ENCODE data around the gene TMEM120A. TPM values are rescaled to one million over a fixed set of nuclear protein-coding genes. Genes with fewer than 3 reads are reported as not detected.

Gene TMEM120A
- total and polyA plus RNA-seq, 10 of the 15 experiments (the other 5 are each of a cell fraction or from before 2014, with no cell fraction given) = 0.43 to 86.6 (median 18.5) TPM

- H3K9ac ChIP-seq (ENCODE audit: control insufficient read depth, insufficient read depth, low read length) = no peak overlapping the region
- no TSS peak for BruUV-seq (replicated peaks)
- ChIA-PET CTCF (interaction anchor here (2.8 kb wide), 1 partner anchor 9 kb away, joined by 21 read pairs; no protein-coding TSS in a partner anchor), SMC1A (ENCODE audit: uncharacterized antibody, unreplicated experiment) (interaction anchor here (0.6 kb wide), 1 partner anchor 147 kb away, joined by 4 read pairs; no protein-coding TSS in a partner anchor), RAD21 (ENCODE audit: unreplicated experiment) (interaction anchor here (4.4 kb wide), 1 partner anchor 9 kb away, joined by 21 read pairs; no protein-coding TSS in a partner anchor), POLR2A (interaction anchor here (0.5 kb wide), 1 partner anchor 968 kb away, joined by 5 read pairs; no protein-coding TSS in a partner anchor)
- no peaks in the 10 kb centered on the region for H3K79me2 ChIP-seq (ENCODE audit: control insufficient read depth, insufficient read depth, low read length)
- intact Hi-C loops (cut with micrococcal nuclease; ENCODE audit: unreplicated experiment) (loop anchor here (10.0 kb wide), 1 partner anchor 237 kb away; the partner anchor contains the start of gene CCL26), in situ Hi-C loops (cut with MboI) (no loop called here)
- ATAC-seq = no peak
- no peak overlapping the region for H2AFZ ChIP-seq (ENCODE audit: control insufficient read depth, low read depth, low read length)
- DNase-seq (ENCODE audit: low read depth, low spot score) = no peak
- FAIRE-seq = no peak
- H3K4me3 ChIP-seq = no peak overlapping the region
- peaks cover 19% of the 10 kb centered on the region for H3K4me1 ChIP-seq (ENCODE audit: control insufficient read depth, insufficient read depth, low read length)
- no peaks in the 10 kb centered on the region for H3K27me3 ChIP-seq (replicated peaks in 1 of 2; ENCODE audit: control insufficient read depth in 2 of 2, insufficient read depth in 2 of 2, low read length in 1 of 2)
- H3K27ac ChIP-seq (ENCODE audit: control insufficient read depth, insufficient read depth) = no peak overlapping the region
- WGBS (ENCODE audit: insufficient coverage, insufficient replicate concordance, low lambda C conversion rate, missing lambda C conversion rate) = 89% methylated on average over 8 of the region's 8 CpGs
- no peaks in the 10 kb centered on the region for H4K20me1 ChIP-seq (ENCODE audit: control insufficient read depth, insufficient read depth)
- H3K9me3 ChIP-seq (replicated peaks; ENCODE audit: control insufficient read depth, insufficient read depth, low read length) = no peaks in the 10 kb centered on the region
- peaks cover 0 to under 1% of the 10 kb centered on the region in 2 experiments; a peak in 2 of 4 replicates for H3K36me3 ChIP-seq (ENCODE audit: control insufficient read depth in 2 of 2, insufficient read depth in 2 of 2, low read length in 1 of 2)
- no peak for TF ChIP-seq RBBP5 (conservative IDR thresholded peaks at IDR 0.05)
- TF ChIP-seq MEF2A (IDR thresholded peaks at IDR 0.05; ENCODE audit: insufficient read depth, low read depth, low read length) = no peak
- no peak overlapping the region for H3K4me2 ChIP-seq (ENCODE audit: control insufficient read depth, insufficient read depth)
Measured at GRCh38 chr7:76011442-76011861, 17.1 kb upstream of the TMEM120A start.

GRCh38 chr7:76009672-76010600 is 15.5 kb upstream of the TMEM120A start:
- ChIA-PET CTCF (interaction anchor here (0.8 to 2.8 kb wide), 4 partner anchors 10 to 145 kb away, joined by 3 to 21 read pairs (median 14); no protein-coding TSS in a partner anchor), SMC1A (ENCODE audit: uncharacterized antibody, unreplicated experiment) (interaction anchor here (0.8 to 1.9 kb wide), 2 partner anchors 11 to 94 kb away, joined by 3 to 12 read pairs; no protein-coding TSS in a partner anchor), POLR2A (interaction anchor here (1.1 to 1.4 kb wide), 4 partner anchors 10 to 94 kb away, joined by 3 to 5 read pairs (median 4); no protein-coding TSS in a partner anchor), RAD21 (ENCODE audit: unreplicated experiment) (interaction anchor here (0.8 to 4.4 kb wide), 2 partner anchors 10 to 94 kb away, joined by 3 to 21 read pairs; no protein-coding TSS in a partner anchor)
- no TSS peak for BruUV-seq (replicated peaks)
- WGBS (ENCODE audit: insufficient coverage, insufficient replicate concordance, low lambda C conversion rate, missing lambda C conversion rate) = 92% methylated on average over 11 of the region's 11 CpGs
- no peak overlapping the region for H3K4me3 ChIP-seq
- no peak for ATAC-seq
- no peaks in the 10 kb centered on the region for H4K20me1 ChIP-seq (ENCODE audit: control insufficient read depth, insufficient read depth)
- H3K9ac ChIP-seq (ENCODE audit: control insufficient read depth, insufficient read depth, low read length) = no peak overlapping the region
- no peak overlapping the region for H3K4me2 ChIP-seq (ENCODE audit: control insufficient read depth, insufficient read depth)
- H3K27ac ChIP-seq (ENCODE audit: control insufficient read depth, insufficient read depth) = no peak overlapping the region
- no peaks in the 10 kb centered on the region for H3K27me3 ChIP-seq (replicated peaks in 1 of 2; ENCODE audit: control insufficient read depth in 2 of 2, insufficient read depth in 2 of 2, low read length in 1 of 2)
- in situ Hi-C loops (cut with MboI) (no loop called here), intact Hi-C loops (cut with micrococcal nuclease; ENCODE audit: unreplicated experiment) (loop anchor here (10.0 kb wide), 1 partner anchor 235 kb away; the partner anchor contains the start of gene CCL26)
- DNase-seq (ENCODE audit: low read depth, low spot score) = no peak
- no peaks in the 10 kb centered on the region for H3K9me3 ChIP-seq (replicated peaks; ENCODE audit: control insufficient read depth, insufficient read depth, low read length)
- no peaks in the 10 kb centered on the region; a peak in 2 of 4 replicates for H3K36me3 ChIP-seq (ENCODE audit: control insufficient read depth in 2 of 2, insufficient read depth in 2 of 2, low read length in 1 of 2)
- H2AFZ ChIP-seq (ENCODE audit: control insufficient read depth, low read depth, low read length) = no peak overlapping the region
- FAIRE-seq = no peak
- H3K4me1 ChIP-seq (ENCODE audit: control insufficient read depth, insufficient read depth, low read length) = peaks cover 19% of the 10 kb centered on the region
- H3K79me2 ChIP-seq (ENCODE audit: control insufficient read depth, insufficient read depth, low read length) = no peaks in the 10 kb centered on the region
- no peak for TF ChIP-seq REST (IDR thresholded peaks at IDR 0.05; ENCODE audit: low read depth, low read length)
- no peak for TF ChIP-seq EZH2 (IDR thresholded peaks at IDR 0.05; ENCODE audit: borderline replicate concordance, control insufficient read depth, low read depth, low read length)
- no peak for TF ChIP-seq MTA2 (IDR thresholded peaks at IDR 0.05; ENCODE audit: low read depth)
- no peak for TF ChIP-seq MAX (IDR thresholded peaks at IDR 0.05; ENCODE audit: low read depth, low read length)
- no peak for TF ChIP-seq E2F4 (IDR thresholded peaks at IDR 0.05; ENCODE audit: low read depth, low read length)
- no peak for TF ChIP-seq KLF5 (IDR thresholded peaks at IDR 0.05; ENCODE audit: partially characterized antibody)
- no peak for TF ChIP-seq FOXK2 (IDR thresholded peaks at IDR 0.05)

All from GM12878 (cell line).